GM21619 (cell line): ENCODE measurements around the gene NUDT4.
"Not testable (repeated sequence)": the region's sequence is repeated elsewhere in the genome, so short reads cannot be mapped to it uniquely, and the experiment has no call there.

ENCODE experiments used
- ATAC-seq: cut with Tn5 transposase; IDR thresholded peaks from one replicate; pipeline ENCODE4 v1.9.1; 2021; ENCODE audit not compliant: unreplicated experiment

NUDT4 gene

GRCh38 chr12:93393425-93393824 is 15.7 kb downstream of the NUDT4 start:
- ATAC-seq = no peak

- no peak for ATAC-seq
Measured at GRCh38 chr12:93397412-93397811, 19.7 kb downstream of the NUDT4 start.

- peak; percentile 91 for ATAC-seq
Measured at GRCh38 chr12:93399183-93399863, 21.6 kb downstream of the NUDT4 start.

GRCh38 chr12:93402333-93403311 is 24.9 kb downstream of the NUDT4 start:
- no peak for ATAC-seq

- ATAC-seq = no peak
Measured at GRCh38 chr12:93403988-93404803, 26.5 kb downstream of the NUDT4 start.

GRCh38 chr12:93404961-93405849 is 27.5 kb downstream of the NUDT4 start:
- ATAC-seq = no peak

- no peak for ATAC-seq
Measured at GRCh38 chr12:93407054-93407962, 29.6 kb downstream of the NUDT4 start.

GRCh38 chr12:93407963-93408283 is 30.2 kb downstream of the NUDT4 start:
- ATAC-seq = no peak

- ATAC-seq = no peak
Measured at GRCh38 chr12:93408813-93409212, 31.1 kb downstream of the NUDT4 start.

- ATAC-seq = not testable (repeated sequence)
Measured at GRCh38 chr12:93409343-93410187, 31.8 kb downstream of the NUDT4 start.

GRCh38 chr12:93411060-93411459 is 33.3 kb downstream of the NUDT4 start:
- not testable (repeated sequence) for ATAC-seq

GRCh38 chr12:93412396-93412795 is 34.7 kb downstream of the NUDT4 start:
- ATAC-seq = not testable (repeated sequence)

- no peak for ATAC-seq
Measured at GRCh38 chr12:93413064-93413463, 35.3 kb downstream of the NUDT4 start.

GRCh38 chr12:93415723-93416464 is 38.2 kb downstream of the NUDT4 start:
- peak; percentile 44 for ATAC-seq

GRCh38 chr12:93417967-93418480 is 40.3 kb downstream of the NUDT4 start:
- no peak for ATAC-seq

GRCh38 chr12:93419388-93420034 is 41.8 kb downstream of the NUDT4 start:
- no peak for ATAC-seq

GRCh38 chr12:93422050-93422449 is 44.3 kb downstream of the NUDT4 start:
- no peak for ATAC-seq
